Tibial artery (tissue), 4 donors: ENCODE measurements around the gene ZNF512B.
"Not testable (repeated sequence)": the region's sequence is repeated elsewhere in the genome, so short reads cannot be mapped to it uniquely, and the experiment has no call there.

Experiments
- DNase-seq, 2 donors: peaks; one replicate each; pipeline ENCODE4 v3.0.0-alpha.2; 2019
- H3K27ac ChIP-seq, 2 donors: fragments of 200-600 bp; sonication (generic) in 1 of 2; 1 replicate in 1 of 2; 2 replicates in 1 of 2; pipeline ENCODE4 v1.5.1; 2018 to 2019; ENCODE audit warnings: mild to moderate bottlenecking in 1 of 2
- H3K27me3 ChIP-seq, 2 donors: fragments of 200-600 bp; sonication (generic) in 1 of 2; one replicate each; pipeline versions ENCODE4 v1.5.1 to v1.6.0; 2016 to 2019
- H3K36me3 ChIP-seq, 3 donors: fragments of 200-600 bp; sonication (generic) in 2 of 3; one replicate each; pipeline ENCODE4 v1.5.1; 2016 to 2019; ENCODE audit warnings: mild to moderate bottlenecking in 2 of 3
- H3K4me1 ChIP-seq, 4 donors: fragments of 200-600 bp; sonication (generic) in 2 of 4; 1 replicate in 3 of 4; 2 replicates in 1 of 4; pipeline ENCODE4 v1.5.1; 2016 to 2019
- H3K4me3 ChIP-seq, 2 donors: fragments of 200-600 bp; sonication (generic) in 1 of 2; 1 replicate in 1 of 2; 2 replicates in 1 of 2; pipeline ENCODE4 v1.5.1; 2018 to 2019; ENCODE audit warnings: mild to moderate bottlenecking in 2 of 2
- H3K9me3 ChIP-seq, 3 donors: fragments of 200-600 bp; sonication (generic) in 1 of 3; one replicate each; pipeline ENCODE4 v1.5.1; 2016 to 2019
- CTCF ChIP-seq, 2 experiments: fragments of 200-600 bp in 1 of 2; fragments of 450-650 bp in 1 of 2; IDR thresholded peaks; one replicate each; pipeline ENCODE4 v1.5.1; 2017 to 2019; ENCODE audit warnings: antibody characterized with exemption in 2 of 2, mild to moderate bottlenecking in 1 of 2, moderate library complexity in 1 of 2
- intact Hi-C: fragments of 100-400 bp; cut with DNase I; formaldehyde crosslinking; loops from one replicate; pipeline ENCODE4 v1.15.0; 2023; ENCODE audit warnings: low total_unique reads

The ZNF512B gene

GRCh38 chr20:63933646-63934045 lies 36.1 kb downstream of the ZNF512B start:
- Histone ChIP-seq H3K4me1 (no peaks in the 10 kb centered on the region), H3K36me3 (peaks cover 41 to 92% (median 64%) of the 10 kb centered on the region in 3 donors), H3K27me3 (no peaks in the 10 kb centered on the region), H3K9me3 (no peaks in the 10 kb centered on the region), H3K27ac (no peak overlapping the region), H3K4me3 (no peak overlapping the region)
- no peak for DNase-seq
- no peak for TF ChIP-seq CTCF (IDR thresholded peaks at IDR 0.05)
- intact Hi-C loops: no loop called here

- no peaks in the 10 kb centered on the region for H3K4me1 ChIP-seq
- intact Hi-C loops: no loop called here
- no peak overlapping the region for H3K27ac ChIP-seq
- H3K36me3 ChIP-seq: peaks cover 49 to 92% (median 70%) of the 10 kb centered on the region in 3 donors
- TF ChIP-seq CTCF (IDR thresholded peaks at IDR 0.05): no peak
- no peaks in the 10 kb centered on the region for H3K27me3 ChIP-seq
- no peak for DNase-seq
- no peaks in the 10 kb centered on the region for H3K9me3 ChIP-seq
- H3K4me3 ChIP-seq: no peak overlapping the region
Measured at GRCh38 chr20:63932606-63933160, 37.0 kb downstream of the ZNF512B start.

- peaks cover 49 to 88% (median 73%) of the 10 kb centered on the region in 3 donors for H3K36me3 ChIP-seq
- H3K27me3 ChIP-seq: no peaks in the 10 kb centered on the region
- DNase-seq: no peak
- no peaks in the 10 kb centered on the region for H3K9me3 ChIP-seq
- no peak overlapping the region for H3K27ac ChIP-seq
- H3K4me1 ChIP-seq: no peaks in the 10 kb centered on the region
- no peak overlapping the region for H3K4me3 ChIP-seq
- no peak for TF ChIP-seq CTCF (IDR thresholded peaks at IDR 0.05)
- intact Hi-C loops: no loop called here
Measured at GRCh38 chr20:63931735-63932134, 38.0 kb downstream of the ZNF512B start.

- Histone ChIP-seq H3K4me3 (no peak overlapping the region), H3K36me3 (peaks cover 49 to 90% (median 73%) of the 10 kb centered on the region in 3 donors), H3K4me1 (no peaks in the 10 kb centered on the region), H3K27me3 (no peaks in the 10 kb centered on the region), H3K27ac (no peak overlapping the region), H3K9me3 (no peaks in the 10 kb centered on the region)
- DNase-seq: no peak
- intact Hi-C loops: no loop called here
- TF ChIP-seq CTCF (IDR thresholded peaks at IDR 0.05): no peak
Measured at GRCh38 chr20:63930971-63931553, 38.7 kb downstream of the ZNF512B start.

GRCh38 chr20:63929473-63929883 lies 40.3 kb downstream of the ZNF512B start:
- H3K27ac ChIP-seq, H3K4me3 ChIP-seq, intact Hi-C loops, DNase-seq, H3K9me3 ChIP-seq, H3K4me1 ChIP-seq, H3K27me3 ChIP-seq: not testable (repeated sequence)
- peaks cover 49 to 75% (median 60%) of the 10 kb centered on the region in 3 donors for H3K36me3 ChIP-seq

- Histone ChIP-seq H3K4me1 (no peaks in the 10 kb centered on the region), H3K27me3 (no peaks in the 10 kb centered on the region), H3K9me3 (no peaks in the 10 kb centered on the region), H3K4me3 (no peak overlapping the region), H3K27ac (no peak overlapping the region), H3K36me3 (peaks cover 49 to 70% (median 56%) of the 10 kb centered on the region in 3 donors)
- intact Hi-C loops: no loop called here
- no peak for DNase-seq
- TF ChIP-seq CTCF (IDR thresholded peaks at IDR 0.05): no peak
Measured at GRCh38 chr20:63929071-63929470, 40.7 kb downstream of the ZNF512B start.
